ENCODE results near the gene SPTAN1.

The SPTAN1 gene

GRCh38 chr9:128675382-128675781 is 123.0 kb downstream of the SPTAN1 start:
- Histone ChIP-seq H3K9me3 (ENCODE audit: control insufficient read depth, insufficient read depth, low read depth, low read length) (no peaks in the 10 kb centered on the region), H3K36me3 (ENCODE audit: control insufficient read depth, insufficient read depth, low read length) (no peaks in the 10 kb centered on the region), H3K4me3 (ENCODE audit: low read depth, low read length) (no peak overlapping the region), H3K27ac (ENCODE audit: low read depth, low read length) (no peak overlapping the region), H3K4me1 (ENCODE audit: control insufficient read depth, insufficient read depth, low read length) (no peaks in the 10 kb centered on the region), H3K9ac (ENCODE audit: low read length) (no peak overlapping the region), H3K27me3 (ENCODE audit: control insufficient read depth, insufficient read depth, low read length) (no peaks in the 10 kb centered on the region)

- H3K9ac ChIP-seq (ENCODE audit: low read length), result no peak overlapping the region
- no peaks in the 10 kb centered on the region for H3K4me1 ChIP-seq (ENCODE audit: control insufficient read depth, insufficient read depth, low read length)
- H3K27ac ChIP-seq (ENCODE audit: low read depth, low read length), result no peak overlapping the region
- no peaks in the 10 kb centered on the region for H3K27me3 ChIP-seq (ENCODE audit: control insufficient read depth, insufficient read depth, low read length)
- no peak overlapping the region for H3K4me3 ChIP-seq (ENCODE audit: low read depth, low read length)
- H3K9me3 ChIP-seq (ENCODE audit: control insufficient read depth, insufficient read depth, low read depth, low read length), result peaks cover 2% of the 10 kb centered on the region; the same call in 1 of the 2 replicates
- H3K36me3 ChIP-seq (ENCODE audit: control insufficient read depth, insufficient read depth, low read length), result no peaks in the 10 kb centered on the region
Measured at GRCh38 chr9:128677794-128678193, 125.4 kb downstream of the SPTAN1 start.

All from HUES6 (cell line).